ENCODE results near the gene AAK1. TPM values are rescaled to one million over a fixed set of nuclear protein-coding genes. Genes with fewer than 3 reads are reported as not detected.

The AAK1 gene
- polyA plus RNA-seq, 1 donor (not counting 4 experiments of a cell fraction or from before 2014, with no cell fraction given), result 12.3 TPM

DNA sequence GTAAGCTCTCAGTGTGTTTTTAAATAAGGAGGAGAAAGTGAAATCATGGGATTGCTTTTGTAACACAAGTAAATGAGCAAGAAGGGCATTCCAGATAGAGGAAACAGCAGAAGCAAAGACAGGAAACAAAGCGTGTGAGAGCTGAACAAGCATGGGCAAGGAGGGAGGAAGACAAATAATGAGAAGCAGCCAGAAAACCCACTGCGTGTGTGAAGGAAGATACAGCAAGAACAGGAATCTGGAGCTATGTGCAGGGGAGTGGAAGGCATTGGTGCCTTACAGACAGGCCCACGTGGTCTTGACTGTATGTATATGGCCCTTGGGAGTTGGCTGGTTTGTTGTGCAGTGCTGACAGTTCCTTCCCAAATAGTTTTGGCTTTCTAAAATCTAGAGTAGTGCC is 88.6 kb downstream of the AAK1 start:
- dilution Hi-C loops (cut with MboI; ENCODE audit: extremely low pct_ligation_motif_present, low sequenced_read_pairs), result no loop called here
- Histone ChIP-seq H3K79me2 (ENCODE audit: control insufficient read depth, insufficient read depth, low read length) (peaks cover 8% of the 10 kb centered on the region), H3K36me3 (ENCODE audit: control insufficient read depth in 2 of 2, extremely low read depth in 1 of 2, insufficient read depth in 2 of 2, low read length in 2 of 2) (peaks cover 3 to 7% of the 10 kb centered on the region in 2 experiments), H3K9ac (ENCODE audit: control insufficient read depth, extremely low read depth, insufficient read depth, low read length) (no peak overlapping the region), H3K27me3 (ENCODE audit: control insufficient read depth, extremely low read depth, insufficient read depth, low read length) (no peaks in the 10 kb centered on the region), H3K4me1 (ENCODE audit: control insufficient read depth, extremely low read depth, insufficient read depth, low read length) (peaks cover 9% of the 10 kb centered on the region), H4K20me1 (ENCODE audit: control insufficient read depth, extremely low read depth, insufficient read depth, low read length) (no peaks in the 10 kb centered on the region), H3K9me3 (ENCODE audit: control insufficient read depth, low read depth, low read length) (no peaks in the 10 kb centered on the region), H3K4me3 (ENCODE audit: control insufficient read depth in 2 of 3, extremely low read depth in 1 of 3, insufficient read depth in 2 of 3, low read depth in 1 of 3, low read length in 3 of 3) (no peak overlapping the region), H3K27ac (ENCODE audit: control insufficient read depth, insufficient read depth, low read length) (peak overlapping the region; percentile 4), H2AFZ (ENCODE audit: control insufficient read depth, low read length) (peak overlapping the region; percentile 67), H3K4me2 (ENCODE audit: control insufficient read depth, extremely low read depth, insufficient read depth, low read depth, low read length) (no peak overlapping the region), H3K9me1 (ENCODE audit: control insufficient read depth, extremely low read depth, insufficient read depth, low read length) (peaks cover 2% of the 10 kb centered on the region)
- no peak for DNase-seq (ENCODE audit: low read depth, low spot score)
- FAIRE-seq, result peak; percentile 76
- no peak for TF ChIP-seq EZH2 (IDR thresholded peaks at IDR 0.05; ENCODE audit: low read length)
- TF ChIP-seq, protein P1, sequence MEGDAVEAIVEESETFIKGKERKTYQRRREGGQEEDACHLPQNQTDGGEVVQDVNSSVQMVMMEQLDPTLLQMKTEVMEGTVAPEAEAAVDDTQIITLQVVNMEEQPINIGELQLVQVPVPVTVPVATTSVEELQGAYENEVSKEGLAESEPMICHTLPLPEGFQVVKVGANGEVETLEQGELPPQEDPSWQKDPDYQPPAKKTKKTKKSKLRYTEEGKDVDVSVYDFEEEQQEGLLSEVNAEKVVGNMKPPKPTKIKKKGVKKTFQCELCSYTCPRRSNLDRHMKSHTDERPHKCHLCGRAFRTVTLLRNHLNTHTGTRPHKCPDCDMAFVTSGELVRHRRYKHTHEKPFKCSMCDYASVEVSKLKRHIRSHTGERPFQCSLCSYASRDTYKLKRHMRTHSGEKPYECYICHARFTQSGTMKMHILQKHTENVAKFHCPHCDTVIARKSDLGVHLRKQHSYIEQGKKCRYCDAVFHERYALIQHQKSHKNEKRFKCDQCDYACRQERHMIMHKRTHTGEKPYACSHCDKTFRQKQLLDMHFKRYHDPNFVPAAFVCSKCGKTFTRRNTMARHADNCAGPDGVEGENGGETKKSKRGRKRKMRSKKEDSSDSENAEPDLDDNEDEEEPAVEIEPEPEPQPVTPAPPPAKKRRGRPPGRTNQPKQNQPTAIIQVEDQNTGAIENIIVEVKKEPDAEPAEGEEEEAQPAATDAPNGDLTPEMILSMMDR (optimal IDR thresholded peaks at IDR 0.05 in 1 of 3, IDR thresholded peaks at IDR 0.05 in 1 of 3, conservative IDR thresholded peaks at IDR 0.05 in 1 of 3; ENCODE audit: extremely low read depth in 1 of 3, insufficient read depth in 2 of 3, low read length in 3 of 3), result no peak

DNA sequence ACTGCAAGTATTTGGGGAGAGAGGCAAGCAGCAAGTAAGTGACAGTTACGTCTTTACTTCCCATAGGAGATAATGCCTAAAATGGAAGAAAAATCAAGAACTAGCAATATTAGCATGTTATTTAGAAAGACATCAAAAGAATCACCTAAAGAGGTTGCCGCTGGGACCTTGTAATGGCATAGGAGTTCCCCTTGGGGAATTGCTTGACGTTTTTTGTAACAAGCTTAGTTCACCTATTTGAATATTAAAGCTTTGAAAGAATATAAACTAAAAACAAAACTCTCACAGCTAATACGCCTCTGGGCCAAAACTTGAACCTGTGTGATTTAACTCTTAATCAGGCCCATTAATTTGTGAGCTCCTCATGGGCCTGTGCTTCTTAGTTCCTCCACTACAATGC is 89.0 kb downstream of the AAK1 start:
- Histone ChIP-seq H3K4me3 (ENCODE audit: control insufficient read depth in 2 of 3, extremely low read depth in 1 of 3, insufficient read depth in 2 of 3, low read depth in 1 of 3, low read length in 3 of 3) (no peak overlapping the region), H3K9ac (ENCODE audit: control insufficient read depth, extremely low read depth, insufficient read depth, low read length) (no peak overlapping the region), H3K4me1 (ENCODE audit: control insufficient read depth, extremely low read depth, insufficient read depth, low read length) (peaks cover 14% of the 10 kb centered on the region), H3K27me3 (ENCODE audit: control insufficient read depth, extremely low read depth, insufficient read depth, low read length) (no peaks in the 10 kb centered on the region), H3K79me2 (ENCODE audit: control insufficient read depth, insufficient read depth, low read length) (peaks cover 4% of the 10 kb centered on the region), H4K20me1 (ENCODE audit: control insufficient read depth, extremely low read depth, insufficient read depth, low read length) (no peaks in the 10 kb centered on the region), H3K4me2 (ENCODE audit: control insufficient read depth, extremely low read depth, insufficient read depth, low read depth, low read length) (no peak overlapping the region), H2AFZ (ENCODE audit: control insufficient read depth, low read length) (peak overlapping the region; percentile 25), H3K9me3 (ENCODE audit: control insufficient read depth, low read depth, low read length) (no peaks in the 10 kb centered on the region), H3K27ac (ENCODE audit: control insufficient read depth, insufficient read depth, low read length) (peak overlapping the region; percentile 4), H3K36me3 (ENCODE audit: control insufficient read depth in 2 of 2, extremely low read depth in 1 of 2, insufficient read depth in 2 of 2, low read length in 2 of 2) (peaks cover 2 to 7% of the 10 kb centered on the region in 2 experiments), H3K9me1 (ENCODE audit: control insufficient read depth, extremely low read depth, insufficient read depth, low read length) (peaks cover 2% of the 10 kb centered on the region)
- FAIRE-seq (no peak), DNase-seq (ENCODE audit: low read depth, low spot score) (no peak)
- dilution Hi-C loops (cut with MboI; ENCODE audit: extremely low pct_ligation_motif_present, low sequenced_read_pairs), result no loop called here
- TF ChIP-seq, protein P1 (optimal IDR thresholded peaks at IDR 0.05 in 1 of 3, IDR thresholded peaks at IDR 0.05 in 1 of 3, conservative IDR thresholded peaks at IDR 0.05 in 1 of 3; ENCODE audit: extremely low read depth in 1 of 3, insufficient read depth in 2 of 3, low read length in 3 of 3), result no peak
- TF ChIP-seq EZH2 (IDR thresholded peaks at IDR 0.05; ENCODE audit: low read length), result no peak

All from keratinocyte (primary cell).